ENCODE data around the gene CDK5RAP2.

The CDK5RAP2 gene

DNA sequence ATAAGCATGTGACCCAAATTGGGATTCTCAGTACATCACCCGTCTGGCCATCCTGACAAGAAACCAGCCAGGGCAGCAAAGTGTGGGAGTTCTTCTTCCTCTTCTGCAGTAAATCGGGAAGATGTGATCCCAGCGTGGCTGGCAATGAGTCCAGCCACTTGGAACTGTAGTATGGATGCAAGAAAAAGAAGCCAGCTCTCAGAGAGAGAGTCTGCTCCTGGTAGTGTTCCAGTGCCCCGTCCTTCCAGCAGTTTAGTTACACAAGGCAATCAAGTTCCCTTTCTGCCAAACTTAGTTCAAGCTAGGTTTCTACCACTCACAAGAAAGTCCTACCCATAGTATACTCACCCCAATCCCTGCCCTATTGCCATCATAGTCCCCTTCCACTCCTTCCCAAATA, 65.6 kb downstream of the CDK5RAP2 start:
- TF ChIP-seq SPI1 (IDR thresholded peaks at IDR 0.05; ENCODE audit: borderline replicate concordance, low read depth) (no peak), GABPA (IDR thresholded peaks at IDR 0.05; ENCODE audit: low read depth) (no peak), POLR2AphosphoS5 (IDR thresholded peaks at IDR 0.05; ENCODE audit: low read depth) (no peak)
- TF ChIP-seq, protein P1, sequence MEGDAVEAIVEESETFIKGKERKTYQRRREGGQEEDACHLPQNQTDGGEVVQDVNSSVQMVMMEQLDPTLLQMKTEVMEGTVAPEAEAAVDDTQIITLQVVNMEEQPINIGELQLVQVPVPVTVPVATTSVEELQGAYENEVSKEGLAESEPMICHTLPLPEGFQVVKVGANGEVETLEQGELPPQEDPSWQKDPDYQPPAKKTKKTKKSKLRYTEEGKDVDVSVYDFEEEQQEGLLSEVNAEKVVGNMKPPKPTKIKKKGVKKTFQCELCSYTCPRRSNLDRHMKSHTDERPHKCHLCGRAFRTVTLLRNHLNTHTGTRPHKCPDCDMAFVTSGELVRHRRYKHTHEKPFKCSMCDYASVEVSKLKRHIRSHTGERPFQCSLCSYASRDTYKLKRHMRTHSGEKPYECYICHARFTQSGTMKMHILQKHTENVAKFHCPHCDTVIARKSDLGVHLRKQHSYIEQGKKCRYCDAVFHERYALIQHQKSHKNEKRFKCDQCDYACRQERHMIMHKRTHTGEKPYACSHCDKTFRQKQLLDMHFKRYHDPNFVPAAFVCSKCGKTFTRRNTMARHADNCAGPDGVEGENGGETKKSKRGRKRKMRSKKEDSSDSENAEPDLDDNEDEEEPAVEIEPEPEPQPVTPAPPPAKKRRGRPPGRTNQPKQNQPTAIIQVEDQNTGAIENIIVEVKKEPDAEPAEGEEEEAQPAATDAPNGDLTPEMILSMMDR (IDR thresholded peaks at IDR 0.05; ENCODE audit: insufficient read depth, low read length) = no peak
- TF ChIP-seq, protein P2, sequence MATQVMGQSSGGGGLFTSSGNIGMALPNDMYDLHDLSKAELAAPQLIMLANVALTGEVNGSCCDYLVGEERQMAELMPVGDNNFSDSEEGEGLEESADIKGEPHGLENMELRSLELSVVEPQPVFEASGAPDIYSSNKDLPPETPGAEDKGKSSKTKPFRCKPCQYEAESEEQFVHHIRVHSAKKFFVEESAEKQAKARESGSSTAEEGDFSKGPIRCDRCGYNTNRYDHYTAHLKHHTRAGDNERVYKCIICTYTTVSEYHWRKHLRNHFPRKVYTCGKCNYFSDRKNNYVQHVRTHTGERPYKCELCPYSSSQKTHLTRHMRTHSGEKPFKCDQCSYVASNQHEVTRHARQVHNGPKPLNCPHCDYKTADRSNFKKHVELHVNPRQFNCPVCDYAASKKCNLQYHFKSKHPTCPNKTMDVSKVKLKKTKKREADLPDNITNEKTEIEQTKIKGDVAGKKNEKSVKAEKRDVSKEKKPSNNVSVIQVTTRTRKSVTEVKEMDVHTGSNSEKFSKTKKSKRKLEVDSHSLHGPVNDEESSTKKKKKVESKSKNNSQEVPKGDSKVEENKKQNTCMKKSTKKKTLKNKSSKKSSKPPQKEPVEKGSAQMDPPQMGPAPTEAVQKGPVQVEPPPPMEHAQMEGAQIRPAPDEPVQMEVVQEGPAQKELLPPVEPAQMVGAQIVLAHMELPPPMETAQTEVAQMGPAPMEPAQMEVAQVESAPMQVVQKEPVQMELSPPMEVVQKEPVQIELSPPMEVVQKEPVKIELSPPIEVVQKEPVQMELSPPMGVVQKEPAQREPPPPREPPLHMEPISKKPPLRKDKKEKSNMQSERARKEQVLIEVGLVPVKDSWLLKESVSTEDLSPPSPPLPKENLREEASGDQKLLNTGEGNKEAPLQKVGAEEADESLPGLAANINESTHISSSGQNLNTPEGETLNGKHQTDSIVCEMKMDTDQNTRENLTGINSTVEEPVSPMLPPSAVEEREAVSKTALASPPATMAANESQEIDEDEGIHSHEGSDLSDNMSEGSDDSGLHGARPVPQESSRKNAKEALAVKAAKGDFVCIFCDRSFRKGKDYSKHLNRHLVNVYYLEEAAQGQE (IDR thresholded peaks at IDR 0.05; ENCODE audit: insufficient replicate concordance, low read depth) = no peak
- Histone ChIP-seq H3K27me3 (ENCODE audit: insufficient read depth, poor library complexity, severe bottlenecking) (no peaks in the 10 kb centered on the region), H3K27ac (replicated peaks) (no peak overlapping the region), H3K4me3 (replicated peaks; ENCODE audit: insufficient read depth, low read length) (no peak overlapping the region)
- no peak for DNase-seq (ENCODE audit: low read depth in 1 of 2, low spot score in 1 of 2)

GRCh38 chr9:120513825-120514396, 66.1 kb downstream of the CDK5RAP2 start:
- TF ChIP-seq, protein P2 (IDR thresholded peaks at IDR 0.05; ENCODE audit: insufficient replicate concordance, low read depth) = no peak
- Histone ChIP-seq H3K4me3 (replicated peaks; ENCODE audit: insufficient read depth, low read length) (no peak overlapping the region), H3K27me3 (ENCODE audit: insufficient read depth, poor library complexity, severe bottlenecking) (no peaks in the 10 kb centered on the region), H3K27ac (replicated peaks) (no peak overlapping the region)
- DNase-seq (ENCODE audit: low read depth in 1 of 2, low spot score in 1 of 2) = no peak

DNA sequence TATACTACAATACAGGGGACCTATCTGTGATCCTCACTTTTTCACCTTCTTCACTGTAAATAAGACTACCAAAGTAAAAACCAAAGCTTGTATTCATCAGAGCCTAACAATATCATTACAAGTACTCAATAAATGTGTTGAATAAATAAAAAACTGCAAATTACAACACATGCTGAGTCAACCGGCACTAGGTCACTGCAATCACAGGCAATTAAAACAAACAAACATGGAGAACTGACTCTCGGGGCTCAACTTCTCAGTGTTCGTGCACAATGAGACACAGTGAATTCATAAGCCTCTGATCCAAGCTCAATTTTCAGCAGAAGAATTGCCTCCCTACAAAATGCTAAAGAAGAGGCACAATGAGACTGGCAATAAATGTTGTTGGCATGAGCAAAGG, 69.2 kb downstream of the CDK5RAP2 start:
- DNase-seq (ENCODE audit: low read depth in 1 of 2, low spot score in 1 of 2) = no peak
- H3K27ac ChIP-seq (replicated peaks) = no peak overlapping the region
- TF ChIP-seq SPI1 (IDR thresholded peaks at IDR 0.05; ENCODE audit: borderline replicate concordance, low read depth) (no peak), GABPA (IDR thresholded peaks at IDR 0.05; ENCODE audit: low read depth) (no peak), POLR2AphosphoS5 (IDR thresholded peaks at IDR 0.05; ENCODE audit: low read depth) (no peak)
- TF ChIP-seq, protein P1 (IDR thresholded peaks at IDR 0.05; ENCODE audit: insufficient read depth, low read length) = no peak
- TF ChIP-seq, protein P2 (IDR thresholded peaks at IDR 0.05; ENCODE audit: insufficient replicate concordance, low read depth) = no peak
- no peaks in the 10 kb centered on the region for H3K27me3 ChIP-seq (ENCODE audit: insufficient read depth, poor library complexity, severe bottlenecking)
- no peak overlapping the region for H3K4me3 ChIP-seq (replicated peaks; ENCODE audit: insufficient read depth, low read length)
